PC-3 (cell line): ENCODE measurements around the gene XAGE5. TPM values are rescaled to one million over a fixed set of nuclear protein-coding genes. Genes with fewer than 3 reads are reported as not detected.

ENCODE experiments used
- ATAC-seq: fragments of 200-7000 bp; cut with Tn5 transposase; 2 replicates; pipeline ENCODE4 v1.9.1; 2020; ENCODE audit warnings: mild to moderate bottlenecking, moderate library complexity
- BruUV-seq: library from RNA; stranded (reverse); fragments of 400-500 nt; replicated peaks from 2 replicates; lab custom pipeline; 2021; lab: Mats Ljungman, UMichigan
- CTCF ChIA-PET: fragments of 300-600 bp; sonication (Branson Sonifier 250); formaldehyde crosslinking; loops from one replicate; lab custom pipeline; 2022; ENCODE audit warnings: antibody characterized with exemption; lab: Charles Lee
- POLR2A ChIA-PET: fragments of 300-600 bp; sonication (Branson Sonifier 250); formaldehyde crosslinking; loops from one replicate; lab custom pipeline; 2022; ENCODE audit warnings: antibody characterized with exemption; ENCODE audit not compliant: unreplicated experiment; lab: Charles Lee
- DNase-seq: peaks from one replicate; pipeline ENCODE4 v3.0.0-alpha.2; 2015
- H2AFZ ChIP-seq: fragments of 300-600 bp; sonication (generic); 2 replicates; pipeline ENCODE4 v1.6.0; 2016; ENCODE audit warnings: antibody characterized with exemption, low read length
- H3F3A ChIP-seq: fragments of 300-600 bp; sonication (generic); one replicate; pipeline ENCODE4 v1.6.0; 2017; ENCODE audit warnings: antibody characterized with exemption, low read length, control low read depth, mild to moderate bottlenecking; ENCODE audit not compliant: unreplicated experiment
- H3K27ac ChIP-seq: fragments of 300-600 bp; sonication (generic); 2 replicates; pipeline ENCODE4 v1.5.1; 2016; ENCODE audit warnings: mild to moderate bottlenecking, low read length
- H3K27me3 ChIP-seq: fragments of 300-600 bp; sonication (generic); 2 replicates; pipeline ENCODE4 v1.6.1; 2016; ENCODE audit warnings: low read length, mixed read lengths
- H3K36me3 ChIP-seq: fragments of 300-600 bp; sonication (generic); 2 replicates; pipeline ENCODE4 v1.6.1; 2016; ENCODE audit warnings: low read depth, mixed run types, low read length, mixed read lengths
- H3K4me1 ChIP-seq: fragments of 300-600 bp; sonication (generic); 2 replicates; pipeline ENCODE4 v1.5.1; 2016; ENCODE audit warnings: low read length; ENCODE audit not compliant: insufficient read depth
- H3K4me2 ChIP-seq: fragments of 300-600 bp; sonication (generic); 2 replicates; pipeline ENCODE4 v1.6.0; 2016; ENCODE audit warnings: low read length
- H3K4me3 ChIP-seq: fragments of 300-600 bp; sonication (generic); 2 replicates; pipeline ENCODE4 v1.5.1; 2016; ENCODE audit warnings: mild to moderate bottlenecking, low read length, mixed read lengths
- H3K79me2 ChIP-seq: fragments of 300-600 bp; sonication (generic); 2 replicates; pipeline ENCODE4 v1.6.1; 2017; ENCODE audit warnings: low read length, mixed read lengths
- H3K9ac ChIP-seq: fragments of 300-600 bp; sonication (generic); 2 replicates; pipeline ENCODE4 v1.6.0; 2016; ENCODE audit warnings: mild to moderate bottlenecking, low read length
- H3K9me2 ChIP-seq: fragments of 300-600 bp; sonication (generic); replicated peaks from 2 replicates; pipeline ENCODE4 v1.6.1; 2016; ENCODE audit warnings: mixed run types, low read length, mixed read lengths
- H3K9me3 ChIP-seq: fragments of 300-600 bp; sonication (generic); 2 replicates; pipeline ENCODE4 v1.6.1; 2016; ENCODE audit warnings: low read length, mixed read lengths
- H4K20me1 ChIP-seq: fragments of 300-600 bp; sonication (generic); 2 replicates; pipeline ENCODE4 v1.6.1; 2016; ENCODE audit warnings: low read length, mixed read lengths
- CTCF ChIP-seq: fragments of 300-600 bp; sonication (generic); conservative IDR thresholded peaks from 2 replicates; pipeline ENCODE4 v1.5.1; 2017; ENCODE audit warnings: antibody characterized with exemption, low read depth, mild to moderate bottlenecking, low read length
- EZH2 ChIP-seq: fragments of 300-600 bp; sonication (generic); IDR thresholded peaks from one replicate; pipeline ENCODE4 v1.6.1; 2017; ENCODE audit warnings: antibody characterized with exemption, mild to moderate bottlenecking, low read length; ENCODE audit not compliant: unreplicated experiment
- EZH2phosphoT487 ChIP-seq: fragments of 300-600 bp; sonication (generic); IDR thresholded peaks from 2 replicates; pipeline ENCODE4 v1.6.1; 2018; ENCODE audit warnings: mild to moderate bottlenecking, antibody characterized with exemption, low read length, borderline replicate concordance
- intact Hi-C: fragments of 100-400 bp; cut with micrococcal nuclease; formaldehyde crosslinking; loops from 2 replicates; pipeline ENCODE4 v1.9.0; 2023
- total RNA-seq: library from RNA; depleted of rRNA; stranded (reverse); fragments of >200 nt; gene quantifications from 2 replicates; pipeline ENCODE4 v1.2.3, GENCODE V29; 2014

Gene XAGE5
- total RNA-seq, 1 experiment from 2014 or later = not detected

GRCh38 chrX:52819788-52820187 lies 8.7 kb downstream of the XAGE5 start:
- H3K79me2 ChIP-seq = no peaks in the 10 kb centered on the region
- DNase-seq (no peak), ATAC-seq (no peak)
- no peaks in the 10 kb centered on the region for H3F3A ChIP-seq
- TF ChIP-seq EZH2 = no peak
- TF ChIP-seq CTCF = no peak
- no peak for TF ChIP-seq EZH2phosphoT487
- H3K9me2 ChIP-seq = no peaks in the 10 kb centered on the region
- H3K4me3 ChIP-seq = no peak overlapping the region
- peaks cover 53% of the 10 kb centered on the region for H3K27me3 ChIP-seq
- H3K4me1 ChIP-seq = no peaks in the 10 kb centered on the region
- no peak overlapping the region for H2AFZ ChIP-seq
- no peak overlapping the region for H3K27ac ChIP-seq
- no peak overlapping the region for H3K4me2 ChIP-seq
- no TSS peak for BruUV-seq
- H3K36me3 ChIP-seq = no peaks in the 10 kb centered on the region
- no peaks in the 10 kb centered on the region for H3K9me3 ChIP-seq
- intact Hi-C loops = no loop called here
- H3K9ac ChIP-seq = no peak overlapping the region
- POLR2A ChIA-PET = no interaction called here
- H4K20me1 ChIP-seq = no peaks in the 10 kb centered on the region
- CTCF ChIA-PET = no interaction called here

GRCh38 chrX:52821079-52821760 lies 10.1 kb downstream of the XAGE5 start:
- Histone ChIP-seq H3K4me3 (no peak overlapping the region), H3F3A (no peaks in the 10 kb centered on the region), H3K9me2 (no peaks in the 10 kb centered on the region), H3K9me3 (no peaks in the 10 kb centered on the region), H3K4me1 (no peaks in the 10 kb centered on the region), H3K79me2 (no peaks in the 10 kb centered on the region), H3K27me3 (peaks cover 40% of the 10 kb centered on the region), H3K9ac (no peak overlapping the region), H2AFZ (no peak overlapping the region), H3K27ac (no peak overlapping the region), H3K4me2 (no peak overlapping the region), H3K36me3 (no peaks in the 10 kb centered on the region), H4K20me1 (no peaks in the 10 kb centered on the region)
- BruUV-seq = no TSS peak
- ChIA-PET CTCF (no interaction called here), POLR2A (no interaction called here)
- DNase-seq = no peak
- intact Hi-C loops = no loop called here
- TF ChIP-seq CTCF = no peak
- TF ChIP-seq EZH2 = no peak
- TF ChIP-seq EZH2phosphoT487 = no peak
- no peak for ATAC-seq

- Histone ChIP-seq H3K9ac (no peak overlapping the region), H3K9me3 (no peaks in the 10 kb centered on the region), H3K27me3 (peaks cover 9% of the 10 kb centered on the region; the same call in 1 of the 2 replicates), H3K9me2 (no peaks in the 10 kb centered on the region), H3K4me2 (no peak overlapping the region), H3K36me3 (no peaks in the 10 kb centered on the region), H3K4me3 (no peak overlapping the region), H3K27ac (no peak overlapping the region), H3F3A (no peaks in the 10 kb centered on the region), H2AFZ (no peak overlapping the region), H4K20me1 (no peaks in the 10 kb centered on the region), H3K4me1 (no peaks in the 10 kb centered on the region), H3K79me2 (no peaks in the 10 kb centered on the region)
- TF ChIP-seq EZH2 (no peak), CTCF (no peak), EZH2phosphoT487 (no peak)
- ChIA-PET CTCF (no interaction called here), POLR2A (no interaction called here)
- BruUV-seq = no TSS peak
- intact Hi-C loops = no loop called here
- DNase-seq (no peak), ATAC-seq (no peak)
Measured at GRCh38 chrX:52824608-52825007, 13.5 kb downstream of the XAGE5 start.
